Cardiac atrium fibroblast (primary cell): ENCODE measurements around the gene FBXO22. TPM values are rescaled to one million over a fixed set of nuclear protein-coding genes. Genes with fewer than 3 reads are reported as not detected.

Experiments used
- total RNA-seq: library from RNA; depleted of rRNA; stranded (reverse); fragments of >200 nt; gene quantifications from 2 replicates; pipeline ENCODE4 v1.2.3, GENCODE V29; 2015

The FBXO22 gene
- 19.7 and 20.7 TPM in 2 replicates for total RNA-seq

GRCh38 chr15:75903331-75904239 lies at the start of gene FBXO22:
FBXO22 (plus strand) TSS chr15:75903878; CDS start chr15:75903964, 86 bp downstream.

Other genes with a start within 250 kb of the FBXO22 start
- 16.2 TPM in 2 replicates for gene CSPG4, start 191.0 kb upstream of the FBXO22 start, total RNA-seq
- 36.6 and 48.0 TPM in 2 replicates for gene UBE2Q2, start 60.4 kb upstream of the FBXO22 start, total RNA-seq
- gene NRG4, start 108.5 kb downstream of the FBXO22 start, total RNA-seq, result not detected in 2 replicates
- not detected in 2 replicates for gene TMEM266, start 156.1 kb downstream of the FBXO22 start, total RNA-seq